Retina (tissue), 1 donor: Measurements from ENCODE around the gene BGLAP.
A peak's percentile ranks its signal among the peaks of the same experiment; 100 is the strongest.

Experiments used
- DNase-seq: peaks from one replicate; pipeline ENCODE4 v3.0.0-alpha.2; 2016

The BGLAP gene

GRCh38 chr1:156259805-156260204 is 17.8 kb downstream of the BGLAP start:
- no peak for DNase-seq

GRCh38 chr1:156260896-156261295 is 18.9 kb downstream of the BGLAP start:
- DNase-seq, result no peak

DNA sequence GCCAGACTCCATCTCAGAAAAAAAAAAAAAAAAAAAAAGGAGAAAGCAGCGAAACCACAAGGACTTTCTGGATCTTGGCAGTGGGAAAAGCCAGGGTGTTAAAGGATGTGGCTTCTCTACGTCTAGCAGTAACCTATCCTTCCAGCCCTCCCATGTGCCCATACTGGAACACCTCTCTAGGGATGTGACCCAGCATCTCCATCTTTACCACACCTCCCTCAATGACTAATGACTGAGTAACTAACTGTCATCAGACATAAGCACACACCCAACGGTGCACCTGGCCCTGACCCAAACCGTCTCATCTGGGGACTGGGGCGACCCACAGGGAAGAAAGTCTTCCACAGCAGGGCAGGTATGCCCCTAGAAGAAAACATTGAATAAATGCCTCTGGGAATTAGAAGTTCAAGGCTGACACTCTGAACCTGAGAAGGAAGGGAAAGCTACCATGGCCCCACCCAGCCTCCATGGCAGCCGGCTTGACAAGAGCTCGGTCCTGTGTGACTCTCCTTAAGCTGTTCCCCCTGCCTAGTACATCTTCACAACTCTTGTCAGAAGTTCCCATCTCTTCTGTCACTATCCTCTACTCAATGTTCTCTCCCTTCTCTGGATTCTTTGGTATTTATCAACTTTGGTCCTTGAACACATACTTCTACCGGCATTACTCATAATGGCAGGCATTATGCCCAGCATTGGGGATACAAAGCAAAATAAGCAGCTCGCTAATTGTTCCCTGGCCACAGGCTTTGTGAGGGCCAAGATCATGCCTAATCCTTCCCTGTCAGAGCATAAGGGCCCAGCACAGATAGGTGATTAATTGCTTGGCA is 20.7 kb downstream of the BGLAP start:
- DNase-seq, result no peak

- no peak for DNase-seq
Measured at GRCh38 chr1:156263288-156263655, 21.3 kb downstream of the BGLAP start.

GRCh38 chr1:156266051-156266450 is 24.1 kb downstream of the BGLAP start:
- no peak for DNase-seq

- DNase-seq, result no peak
Measured at GRCh38 chr1:156268336-156268735, 26.4 kb downstream of the BGLAP start.

- no peak for DNase-seq
Measured at GRCh38 chr1:156270314-156270713, 28.3 kb downstream of the BGLAP start.

GRCh38 chr1:156276532-156276931 is 34.5 kb downstream of the BGLAP start:
- DNase-seq, result no peak

GRCh38 chr1:156276966-156277381 is 35.0 kb downstream of the BGLAP start:
- DNase-seq, result no peak

GRCh38 chr1:156279837-156280236 is 37.9 kb downstream of the BGLAP start:
- DNase-seq, result no peak

DNA sequence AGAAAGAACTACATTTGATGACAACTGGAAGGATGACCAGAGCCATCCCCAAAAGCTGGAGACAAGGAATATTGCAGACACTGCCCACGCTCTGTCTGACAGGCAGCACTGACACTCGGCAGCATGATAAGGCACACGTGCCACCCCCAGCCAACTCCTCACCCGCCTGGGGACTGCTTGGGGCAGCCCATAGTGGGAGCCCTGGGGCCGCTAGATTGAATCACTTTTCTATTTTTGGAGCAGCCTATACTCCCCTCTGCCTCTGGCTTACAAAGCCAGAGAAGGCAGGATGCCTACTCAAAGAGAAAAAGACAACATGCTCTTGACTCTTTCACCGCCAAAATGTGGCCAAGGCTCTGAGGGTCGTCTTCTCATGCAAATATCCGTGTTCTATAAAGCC is 39.3 kb downstream of the BGLAP start:
- DNase-seq, result no peak

GRCh38 chr1:156281693-156282478 is 39.9 kb downstream of the BGLAP start:
- DNase-seq, result no peak

- peak; percentile 94 for DNase-seq
Measured at GRCh38 chr1:156282479-156283222, 40.7 kb downstream of the BGLAP start, which contains the start of gene SMG5. TSS of gene SMG5 (minus strand) at chr1:156282825. CDS start at chr1:156282680, 145 bp downstream.

DNA sequence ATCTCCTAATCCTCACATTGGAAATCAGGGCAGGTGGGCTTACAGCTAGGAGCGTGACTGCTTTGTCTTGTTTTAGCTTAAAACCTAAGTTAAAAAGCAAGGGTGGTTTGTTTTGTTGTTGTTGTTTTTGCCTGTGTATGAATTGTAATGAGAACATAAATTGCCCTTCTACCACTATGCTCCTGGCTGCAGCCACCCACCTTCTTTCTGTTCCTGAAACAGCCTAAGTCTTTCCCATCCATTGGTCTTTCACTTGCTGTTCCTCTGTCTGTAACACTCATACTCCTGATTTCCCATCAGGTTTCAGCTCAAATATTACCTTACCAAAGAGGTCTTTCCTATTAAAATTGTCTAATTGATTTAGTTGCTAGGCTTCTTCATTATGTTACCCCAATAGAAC is 41.5 kb downstream of the BGLAP start:
- no peak for DNase-seq

DNA sequence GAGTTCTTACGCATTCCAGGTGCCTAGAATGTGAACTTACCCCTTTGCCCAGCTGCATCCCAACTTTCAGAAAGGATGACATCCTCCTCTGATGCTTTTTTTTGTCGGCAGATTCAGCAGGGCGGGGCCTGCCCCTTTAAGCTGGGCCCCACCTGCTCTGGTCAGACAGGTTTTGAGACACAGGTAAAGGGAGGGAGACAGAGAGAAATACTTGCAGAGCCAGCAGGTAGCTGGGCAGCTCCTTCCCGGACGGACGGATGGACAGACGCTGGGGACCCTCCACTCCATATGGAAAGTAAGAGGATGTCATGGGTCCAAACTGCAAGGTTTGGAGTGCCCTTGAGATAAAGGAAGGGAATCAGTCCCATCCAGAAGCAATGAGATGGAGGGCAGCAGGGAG is 42.1 kb downstream of the BGLAP start, which contains the start of gene TMEM79:
TMEM79 (plus strand) TSS at position 214 of the 400 bp plus-strand sequence. CDS start 902 bp downstream, outside the sequence.
- no peak for DNase-seq

- DNase-seq, result no peak
Measured at GRCh38 chr1:156284757-156285156, 42.8 kb downstream of the BGLAP start.

- no peak for DNase-seq
Measured at GRCh38 chr1:156285437-156285836, 43.5 kb downstream of the BGLAP start.

- no peak for DNase-seq
Measured at GRCh38 chr1:156286061-156286460, 44.1 kb downstream of the BGLAP start.

DNA sequence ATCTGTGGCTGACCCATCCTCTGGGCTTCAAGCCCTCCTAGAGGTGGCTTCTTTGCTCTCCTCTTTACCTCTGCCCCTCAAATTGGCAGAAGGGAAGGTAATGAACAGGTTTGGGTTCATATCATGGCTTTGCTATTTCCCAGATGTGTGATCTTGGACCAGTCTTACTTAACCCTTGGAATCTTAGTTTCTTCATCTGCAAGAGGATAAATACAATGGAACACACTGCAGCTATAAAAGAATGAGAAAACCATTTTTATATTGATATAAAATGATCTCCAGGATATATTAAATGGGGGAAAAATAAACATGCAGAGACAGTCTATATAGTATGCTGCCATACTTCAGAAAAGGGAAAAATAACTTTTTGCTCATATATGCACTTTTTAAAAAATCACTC is 47.9 kb downstream of the BGLAP start:
- DNase-seq, result no peak

GRCh38 chr1:156291226-156292061 is 49.5 kb downstream of the BGLAP start:
- peak; percentile 89 for DNase-seq
